MM.1S (cell line): ENCODE data around the gene PRKCG.

Experiments
- DNase-seq: peaks from one replicate; pipeline ENCODE4 v3.0.0-alpha.2; 2015
- H2AFZ ChIP-seq: fragments of 300-600 bp; sonication (generic); 2 replicates; pipeline ENCODE4 v1.6.0; 2016; ENCODE audit warnings: antibody characterized with exemption, low read length
- H3F3A ChIP-seq: fragments of 300-600 bp; sonication (generic); 2 replicates; pipeline ENCODE4 v1.6.1; 2016; ENCODE audit warnings: mild to moderate bottlenecking, antibody characterized with exemption, low read length, moderate library complexity, mixed read lengths; ENCODE audit not compliant: insufficient read depth
- H3K27ac ChIP-seq: fragments of 300-600 bp; sonication (generic); 2 replicates; pipeline ENCODE4 v1.5.1; 2016; ENCODE audit warnings: mild to moderate bottlenecking, low read length
- H3K27me3 ChIP-seq: fragments of 300-600 bp; sonication (generic); replicated peaks from 2 replicates; pipeline ENCODE4 v1.6.0; 2016; ENCODE audit warnings: low read length; ENCODE audit not compliant: insufficient read depth
- H3K36me3 ChIP-seq: fragments of 300-600 bp; sonication (generic); replicated peaks from 2 replicates; pipeline ENCODE4 v1.6.1; 2016; ENCODE audit warnings: mild to moderate bottlenecking, low read length, mixed read lengths; ENCODE audit not compliant: insufficient read depth
- H3K4me1 ChIP-seq: fragments of 300-600 bp; sonication (generic); 2 replicates; pipeline ENCODE4 v1.6.1; 2016; ENCODE audit warnings: low read length, mixed read lengths
- H3K4me2 ChIP-seq: fragments of 300-600 bp; sonication (generic); 2 replicates; pipeline ENCODE4 v1.6.0; 2016; ENCODE audit warnings: low read depth, low read length
- H3K4me3 ChIP-seq: fragments of 300-600 bp; sonication (generic); 2 replicates; pipeline ENCODE4 v1.5.1; 2016; ENCODE audit warnings: low read length, mixed read lengths
- H3K79me2 ChIP-seq: fragments of 300-600 bp; sonication (generic); 2 replicates; pipeline ENCODE4 v1.6.1; 2016; ENCODE audit warnings: mixed run types, low read length, mixed read lengths
- H3K9ac ChIP-seq: fragments of 300-600 bp; sonication (generic); 2 replicates; pipeline ENCODE4 v1.6.1; 2016; ENCODE audit warnings: low read length, mixed read lengths
- H3K9me2 ChIP-seq: fragments of 300-600 bp; sonication (generic); replicated peaks from 2 replicates; pipeline ENCODE4 v1.6.1; 2016; ENCODE audit warnings: mild to moderate bottlenecking, low read length, mixed read lengths; ENCODE audit not compliant: insufficient read depth
- H3K9me3 ChIP-seq: fragments of 300-600 bp; sonication (generic); replicated peaks from 2 replicates; pipeline ENCODE4 v1.6.1; 2016; ENCODE audit warnings: mild to moderate bottlenecking, low read length, mixed read lengths; ENCODE audit not compliant: insufficient read depth
- H4K20me1 ChIP-seq: fragments of 300-600 bp; sonication (generic); 2 replicates; pipeline ENCODE4 v1.6.1; 2016; ENCODE audit warnings: mild to moderate bottlenecking, low read length, moderate library complexity, mixed read lengths; ENCODE audit not compliant: insufficient read depth
- CTCF ChIP-seq: fragments of 300-600 bp; sonication (generic); IDR thresholded peaks from 2 replicates; pipeline ENCODE4 v1.5.1; 2016; ENCODE audit warnings: antibody characterized with exemption, low read length, mixed read lengths
- EZH2 ChIP-seq: fragments of 300-600 bp; sonication (generic); optimal IDR thresholded peaks from 2 replicates; pipeline ENCODE3; 2017; ENCODE audit warnings: low read depth, mild to moderate bottlenecking, antibody characterized with exemption, low read length, mixed read lengths
- EZH2phosphoT487 ChIP-seq: fragments of 300-600 bp; sonication (generic); IDR thresholded peaks from 2 replicates; pipeline ENCODE4 v1.6.1; 2018; ENCODE audit warnings: antibody characterized with exemption, low read length

PRKCG gene

DNA sequence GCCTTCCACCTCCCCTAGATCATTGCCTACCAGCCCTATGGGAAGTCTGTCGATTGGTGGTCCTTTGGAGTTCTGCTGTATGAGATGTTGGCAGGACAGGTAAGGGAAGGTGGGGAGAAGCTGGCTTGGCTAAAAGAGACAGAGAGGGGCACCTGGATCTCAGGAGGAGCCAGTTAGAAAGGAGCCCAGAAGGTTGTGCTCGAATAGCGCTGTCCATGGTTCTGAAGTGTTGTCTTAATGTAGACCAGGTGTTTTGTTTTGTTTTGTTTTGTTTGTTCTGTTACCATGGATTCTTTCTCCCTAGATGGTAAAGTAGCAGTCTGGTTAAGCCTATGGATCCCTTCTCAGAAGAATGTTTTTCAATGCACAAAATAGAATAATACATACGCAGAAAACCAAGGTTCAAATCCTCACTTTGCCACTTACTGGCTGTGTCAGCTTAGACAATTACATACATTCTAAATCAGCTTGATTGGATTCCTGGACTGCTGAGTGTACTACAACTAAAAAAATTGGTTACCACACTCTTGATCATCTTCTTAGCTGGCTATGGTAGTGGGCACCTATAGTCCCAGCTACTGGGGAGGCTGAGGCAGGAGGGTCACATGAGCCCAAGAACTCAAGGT, 21.2 kb downstream of the PRKCG start:
- H3K27me3 ChIP-seq = peaks cover 6% of the 10 kb centered on the region; the same call in 1 of the 2 replicates
- DNase-seq = peak; percentile 37
- H3K9ac ChIP-seq = no peak overlapping the region
- no peaks in the 10 kb centered on the region for H4K20me1 ChIP-seq
- no peaks in the 10 kb centered on the region for H3K36me3 ChIP-seq
- H3K79me2 ChIP-seq = no peaks in the 10 kb centered on the region
- no peak overlapping the region for H3K4me2 ChIP-seq
- H3F3A ChIP-seq = no peaks in the 10 kb centered on the region
- no peaks in the 10 kb centered on the region for H3K4me1 ChIP-seq
- H3K9me2 ChIP-seq = no peaks in the 10 kb centered on the region
- H2AFZ ChIP-seq = no peak overlapping the region
- no peak overlapping the region for H3K4me3 ChIP-seq
- no peak overlapping the region for H3K27ac ChIP-seq
- TF ChIP-seq CTCF = no peak
- H3K9me3 ChIP-seq = no peaks in the 10 kb centered on the region

DNA sequence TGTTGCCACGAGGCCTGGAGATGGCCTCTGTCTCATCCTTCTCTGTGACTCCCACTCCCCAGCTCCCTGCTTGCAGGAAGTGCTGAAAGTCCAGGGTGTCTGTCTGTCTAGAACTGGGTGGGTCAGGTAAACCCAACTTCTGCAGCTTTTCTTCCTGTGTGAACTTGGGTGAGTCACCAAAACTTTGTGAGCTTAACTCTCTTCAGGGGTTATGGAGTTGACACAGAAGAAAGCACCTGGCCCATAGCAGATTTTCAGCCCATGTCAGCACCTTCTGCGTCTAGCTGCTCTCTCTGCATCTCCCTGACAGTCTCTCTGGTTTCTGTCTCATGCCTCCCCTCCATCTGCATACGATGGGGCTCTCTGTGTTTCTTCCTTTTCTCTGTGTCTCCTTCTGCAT, 22.9 kb downstream of the PRKCG start:
- H3F3A ChIP-seq = no peaks in the 10 kb centered on the region
- no peak for DNase-seq

GRCh38 chr19:53905787-53906186, 23.8 kb downstream of the PRKCG start:
- Histone ChIP-seq H3K27me3 (peaks cover 12% of the 10 kb centered on the region; the same call in 1 of the 2 replicates), H3K9me3 (no peaks in the 10 kb centered on the region), H3K9ac (no peak overlapping the region), H3K36me3 (no peaks in the 10 kb centered on the region), H3K27ac (no peak overlapping the region), H3K9me2 (no peaks in the 10 kb centered on the region), H4K20me1 (no peaks in the 10 kb centered on the region), H3K4me3 (no peak overlapping the region), H2AFZ (no peak overlapping the region), H3K4me1 (no peaks in the 10 kb centered on the region), H3K79me2 (no peaks in the 10 kb centered on the region), H3K4me2 (no peak overlapping the region), H3F3A (no peaks in the 10 kb centered on the region)
- TF ChIP-seq EZH2phosphoT487 (no peak), EZH2 (no peak), CTCF (no peak)
- DNase-seq = no peak

More for the DNA sequence above, 22.9 kb downstream of the PRKCG start:
- TF ChIP-seq CTCF (no peak), EZH2 (no peak), EZH2phosphoT487 (no peak)
- Histone ChIP-seq H3K9ac (no peak overlapping the region), H3K27ac (no peak overlapping the region), H3K79me2 (no peaks in the 10 kb centered on the region), H3K4me1 (no peaks in the 10 kb centered on the region), H3K9me3 (no peaks in the 10 kb centered on the region), H3K27me3 (peaks cover 6% of the 10 kb centered on the region; the same call in 1 of the 2 replicates), H3K9me2 (no peaks in the 10 kb centered on the region), H3K4me3 (no peak overlapping the region), H3K4me2 (no peak overlapping the region), H3K36me3 (no peaks in the 10 kb centered on the region), H4K20me1 (no peaks in the 10 kb centered on the region), H2AFZ (no peak overlapping the region)
